CD4-positive, alpha-beta T cell treated with Interleukin-1 beta for 1 hour (primary cell): ENCODE data around the gene ABLIM1.

Experiments used
- DNase-seq, 2 donors: peaks; one replicate each; pipeline ENCODE4 v3.0.0-alpha.2; 2020 to 2022

ABLIM1 gene

GRCh38 chr10:114401195-114401791 lies 256.8 kb downstream of the ABLIM1 start:
- no peak for DNase-seq

DNA sequence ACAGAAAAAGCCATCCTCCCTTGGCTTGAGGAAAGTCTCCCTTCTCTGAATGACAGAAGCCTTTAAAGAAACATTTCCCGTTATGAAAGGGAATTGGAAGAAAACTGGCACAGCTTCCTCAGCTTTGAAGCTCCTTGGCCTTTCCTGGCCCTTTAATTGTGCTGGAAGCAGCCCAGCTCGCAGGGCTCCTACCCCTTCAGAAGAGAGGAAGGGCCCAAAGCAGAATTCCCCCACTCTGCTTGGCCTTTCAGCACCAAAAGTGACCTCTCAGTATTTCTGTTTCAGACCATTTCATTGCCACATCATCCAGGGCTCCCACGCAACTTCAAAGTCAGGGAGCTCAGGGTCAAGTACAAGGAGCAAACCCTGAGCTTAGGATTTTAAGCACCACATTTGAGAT lies 258.0 kb downstream of the ABLIM1 start:
- DNase-seq: no peak

- no peak for DNase-seq
Measured at GRCh38 chr10:114399576-114399975, 258.5 kb downstream of the ABLIM1 start.

DNA sequence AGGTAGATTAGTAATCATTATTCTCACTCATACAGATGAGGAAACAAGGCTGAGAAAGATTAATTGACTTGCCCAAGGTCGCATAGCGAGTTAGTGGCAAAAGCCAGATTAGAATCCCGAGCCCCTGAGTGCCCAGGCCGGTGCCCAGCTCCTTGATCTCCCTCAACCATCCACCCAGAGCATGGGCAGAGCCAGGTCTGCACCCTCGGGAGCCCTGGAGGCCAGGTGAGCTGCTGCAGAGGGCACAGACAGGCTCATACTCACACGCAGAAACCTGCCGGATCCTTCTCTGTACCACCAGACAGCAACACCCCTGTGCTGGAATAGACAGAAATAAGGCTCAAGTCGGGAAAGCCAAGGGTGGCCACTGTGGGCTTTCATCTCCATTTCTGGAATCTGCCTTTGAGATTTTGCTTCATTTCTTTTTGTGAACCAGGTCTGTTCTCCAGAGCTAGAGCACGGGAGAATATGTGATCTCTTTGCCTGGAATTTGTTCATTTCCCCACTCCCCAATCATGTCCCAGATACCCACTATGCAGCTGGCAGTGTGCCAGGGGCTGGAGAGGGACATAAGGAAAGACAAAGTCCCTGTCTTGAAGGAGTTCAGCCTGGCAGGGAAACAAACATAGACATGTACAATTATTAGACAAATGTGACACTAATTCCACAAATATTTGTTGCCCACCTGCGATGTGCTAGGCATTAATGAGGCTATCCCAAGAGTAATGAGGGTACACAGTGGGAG lies 259.3 kb downstream of the ABLIM1 start:
- DNase-seq: no peak

GRCh38 chr10:114397651-114398145 lies 260.4 kb downstream of the ABLIM1 start:
- DNase-seq: no peak

DNA sequence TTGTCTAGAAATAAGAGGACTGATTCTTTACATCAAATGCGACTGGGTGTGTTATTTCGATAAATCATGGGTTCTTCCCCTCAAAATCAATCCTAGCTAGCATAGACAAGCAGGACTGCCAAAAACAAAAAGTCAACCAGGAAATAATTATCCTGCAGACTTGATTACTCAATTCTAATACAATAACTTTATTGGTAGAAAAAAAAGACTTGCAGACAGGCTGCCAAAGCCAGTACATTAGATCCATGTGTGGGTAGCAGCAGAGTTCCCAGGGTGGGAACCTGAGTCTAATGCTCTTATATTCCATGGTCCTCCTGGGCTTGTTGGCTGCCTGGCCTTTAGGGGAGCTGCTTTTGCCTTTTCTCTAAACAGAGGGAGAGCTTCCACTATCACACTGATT lies 261.6 kb downstream of the ABLIM1 start:
- no peak for DNase-seq

DNA sequence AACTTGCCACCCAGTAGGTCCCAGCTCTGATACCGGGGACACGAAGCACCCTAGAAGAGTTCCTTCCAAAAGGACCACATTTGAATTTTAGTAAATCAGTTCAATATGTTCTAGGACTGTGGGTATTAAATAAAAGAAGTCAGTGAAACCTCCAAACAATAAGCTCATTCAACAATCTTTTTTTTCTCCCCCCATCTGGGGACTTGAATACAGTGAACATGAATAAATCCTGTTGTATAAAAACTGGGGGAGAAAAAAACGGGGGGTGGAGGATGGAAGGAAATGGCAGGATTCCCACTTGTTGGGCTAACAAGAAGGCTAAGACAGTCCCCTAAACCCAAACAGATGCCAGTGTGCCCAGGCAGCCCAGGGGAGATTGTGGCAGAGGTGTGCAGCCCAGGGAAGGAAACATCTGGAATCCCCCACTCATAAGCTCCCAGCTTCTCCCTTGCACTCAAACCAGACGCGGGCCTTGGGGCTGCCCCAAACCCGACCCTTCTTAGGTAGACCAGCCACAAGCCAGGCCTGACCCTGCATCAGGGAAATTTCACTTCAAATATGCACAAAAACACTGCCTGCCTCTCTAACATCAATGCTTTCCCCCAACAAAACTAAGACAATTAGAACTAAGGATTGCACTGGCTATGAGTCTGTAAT lies 262.6 kb downstream of the ABLIM1 start:
- no peak for DNase-seq

GRCh38 chr10:114394531-114394930 lies 263.5 kb downstream of the ABLIM1 start:
- no peak for DNase-seq

GRCh38 chr10:114393886-114394285 lies 264.2 kb downstream of the ABLIM1 start:
- no peak for DNase-seq

- no peak for DNase-seq
Measured at GRCh38 chr10:114393482-114393881, 264.6 kb downstream of the ABLIM1 start.

GRCh38 chr10:114392112-114392835 lies 265.8 kb downstream of the ABLIM1 start:
- no peak for DNase-seq

GRCh38 chr10:114391599-114391998 lies 266.5 kb downstream of the ABLIM1 start:
- no peak for DNase-seq

DNA sequence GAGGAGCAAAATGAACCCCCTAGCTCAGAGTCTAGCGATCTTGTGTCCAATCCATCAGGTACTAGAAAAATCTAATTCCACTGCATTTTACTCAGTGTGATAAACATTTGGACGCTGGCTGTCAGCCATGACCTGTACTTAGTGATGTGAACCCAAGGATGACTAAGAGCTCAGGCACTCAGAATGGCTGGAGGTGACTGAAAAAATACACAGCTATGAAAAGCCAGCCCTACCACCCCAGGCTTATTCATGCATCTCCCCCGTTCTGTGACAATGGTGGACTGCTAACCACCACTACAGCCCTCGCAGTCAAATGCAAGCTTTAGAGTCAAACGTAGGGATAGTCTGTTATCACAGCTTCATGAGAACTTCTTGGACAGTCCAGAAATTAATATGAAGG lies 268.6 kb downstream of the ABLIM1 start:
- no peak for DNase-seq

- DNase-seq: no peak
Measured at GRCh38 chr10:114388275-114388674, 269.8 kb downstream of the ABLIM1 start.

DNA sequence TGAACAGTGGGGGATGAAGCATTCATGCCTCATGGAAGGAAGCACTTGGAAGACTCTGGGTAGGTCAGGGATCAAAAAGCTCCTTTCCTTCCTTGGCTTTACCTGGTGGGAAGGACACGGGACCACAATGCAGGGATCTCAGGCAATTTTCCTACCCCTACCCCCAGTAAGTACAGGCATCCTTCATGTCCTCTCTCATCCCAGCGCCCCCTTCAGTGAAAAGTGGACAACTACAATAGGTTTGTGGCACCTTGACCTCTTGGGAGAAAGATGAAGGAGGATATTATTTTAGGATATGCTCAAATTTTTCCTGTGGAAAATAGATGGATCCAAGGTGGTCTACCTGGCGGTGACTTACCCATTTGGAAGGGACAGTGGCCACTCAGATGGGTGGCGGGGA lies 270.3 kb downstream of the ABLIM1 start:
- DNase-seq: no peak

DNA sequence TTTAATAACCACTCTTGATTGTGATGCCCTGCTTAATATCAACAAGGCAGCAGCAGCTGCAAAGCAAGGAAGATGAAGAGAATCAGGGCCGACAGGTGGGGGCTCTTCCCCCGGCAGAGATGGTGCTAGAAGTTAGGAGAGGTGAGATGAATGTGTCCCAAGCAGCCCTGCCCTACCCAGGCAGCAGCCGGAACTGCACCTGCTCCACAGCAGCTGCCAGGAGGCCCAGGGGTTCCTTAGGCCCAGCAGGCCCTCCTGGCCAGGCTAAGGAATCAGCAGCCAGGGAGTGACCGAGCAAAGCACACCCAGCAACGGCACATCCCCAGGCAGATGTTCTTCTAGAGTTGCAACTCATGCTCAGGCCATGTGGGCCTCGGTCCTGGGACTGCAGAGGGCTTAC lies 271.6 kb downstream of the ABLIM1 start:
- DNase-seq: no peak

GRCh38 chr10:114385557-114385956 lies 272.5 kb downstream of the ABLIM1 start:
- no peak for DNase-seq

GRCh38 chr10:114384601-114385000 lies 273.5 kb downstream of the ABLIM1 start:
- no peak for DNase-seq

- no peak for DNase-seq
Measured at GRCh38 chr10:114384181-114384580, 273.9 kb downstream of the ABLIM1 start.
